HG02610 (cell line): Measurements from ENCODE around the gene PRKG1.
"Not testable (repeated sequence)": the region's sequence is repeated elsewhere in the genome, so short reads cannot be mapped to it uniquely, and the experiment has no call there.

Experiments
- ATAC-seq: cut with Tn5 transposase; IDR thresholded peaks from one replicate; pipeline ENCODE4 v1.9.1; 2021; ENCODE audit warnings: mild to moderate bottlenecking, moderate library complexity; ENCODE audit not compliant: unreplicated experiment

Gene PRKG1

DNA sequence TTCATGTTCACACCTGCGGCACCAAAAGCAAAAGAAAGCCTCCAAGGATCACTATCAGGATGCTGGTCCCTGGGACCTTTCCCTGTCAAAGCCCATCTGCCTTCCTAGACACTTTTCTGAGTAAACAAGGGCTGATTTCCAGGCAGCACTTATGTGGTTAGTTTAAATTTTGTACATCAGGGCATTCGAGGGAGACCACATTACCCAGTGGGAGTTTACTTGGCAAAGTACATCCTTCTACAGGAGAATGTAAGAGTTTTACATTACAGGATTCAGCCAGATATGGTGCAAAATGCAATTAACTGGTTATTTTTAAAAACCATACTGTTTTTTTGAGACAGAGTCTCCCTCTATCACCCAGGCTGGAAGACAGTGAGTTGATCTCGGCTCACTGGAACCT, 493.0 kb downstream of the PRKG1 start:
- no peak for ATAC-seq

DNA sequence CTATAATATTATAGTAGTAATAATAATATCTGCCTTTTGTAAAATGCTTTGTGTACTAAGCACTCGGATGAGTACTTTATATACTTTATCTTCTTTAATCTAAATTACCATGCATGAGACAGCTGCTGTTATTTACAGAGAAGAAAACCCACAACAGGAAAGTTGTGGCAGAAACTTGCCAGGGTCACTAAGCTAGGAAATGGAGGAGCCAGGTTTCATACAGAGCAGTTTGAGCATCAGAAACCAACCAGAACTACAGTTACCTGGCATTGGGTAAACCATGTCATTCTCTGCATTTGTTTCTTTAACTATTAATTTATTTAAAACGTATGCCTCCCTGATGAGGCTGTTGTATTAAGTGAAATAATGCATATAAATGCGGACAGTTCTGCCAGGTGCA, 495.2 kb downstream of the PRKG1 start:
- no peak for ATAC-seq

- ATAC-seq, result no peak
These were observed 500.2 kb downstream of the PRKG1 start for GRCh38 chr10:51574248-51575048.

GRCh38 chr10:51581196-51581595, 506.9 kb downstream of the PRKG1 start:
- not testable (repeated sequence) for ATAC-seq

- no peak for ATAC-seq
These were observed 509.7 kb downstream of the PRKG1 start for GRCh38 chr10:51583976-51584375.

DNA sequence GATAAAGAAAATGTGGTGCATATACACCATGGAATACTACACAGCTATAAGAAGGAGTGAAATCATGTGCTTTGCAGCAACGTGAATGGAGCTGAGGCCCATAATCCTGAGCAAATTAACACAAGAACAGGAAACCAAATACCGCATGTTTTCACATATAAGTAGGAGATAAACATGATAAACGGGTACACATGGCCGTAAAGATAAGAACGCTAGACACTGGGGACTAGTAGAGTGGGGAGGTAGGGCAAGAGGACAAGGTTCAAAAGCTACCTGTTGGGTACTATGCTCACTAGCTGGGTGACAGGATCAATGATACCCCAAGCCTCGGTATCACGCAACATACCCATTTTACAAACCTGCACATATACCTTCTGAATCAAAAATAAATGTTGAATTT, 511.5 kb downstream of the PRKG1 start:
- ATAC-seq, result no peak

DNA sequence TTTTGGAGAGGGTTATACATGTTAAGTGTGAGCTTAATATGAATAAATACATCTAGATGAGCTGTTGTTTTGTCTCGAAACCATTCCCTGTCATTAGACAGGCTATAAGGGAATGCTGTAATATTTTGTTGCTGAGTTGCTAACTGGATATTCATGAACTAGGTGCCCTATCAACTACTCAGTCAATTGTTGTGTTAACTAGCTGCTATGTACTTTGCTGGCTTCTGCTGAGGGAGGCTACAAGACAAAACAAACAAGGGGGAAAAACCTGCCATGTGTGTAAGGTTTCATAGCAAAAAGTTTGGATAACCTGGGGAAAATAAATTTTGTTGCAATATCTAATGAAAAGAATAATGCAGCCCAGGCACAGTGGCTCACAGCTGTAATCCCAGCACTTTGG, 514.7 kb downstream of the PRKG1 start:
- no peak for ATAC-seq

- ATAC-seq, result no peak
These were observed 516.5 kb downstream of the PRKG1 start for GRCh38 chr10:51590818-51591217.

- ATAC-seq, result no peak
These were observed 522.4 kb downstream of the PRKG1 start for GRCh38 chr10:51596695-51597094.

DNA sequence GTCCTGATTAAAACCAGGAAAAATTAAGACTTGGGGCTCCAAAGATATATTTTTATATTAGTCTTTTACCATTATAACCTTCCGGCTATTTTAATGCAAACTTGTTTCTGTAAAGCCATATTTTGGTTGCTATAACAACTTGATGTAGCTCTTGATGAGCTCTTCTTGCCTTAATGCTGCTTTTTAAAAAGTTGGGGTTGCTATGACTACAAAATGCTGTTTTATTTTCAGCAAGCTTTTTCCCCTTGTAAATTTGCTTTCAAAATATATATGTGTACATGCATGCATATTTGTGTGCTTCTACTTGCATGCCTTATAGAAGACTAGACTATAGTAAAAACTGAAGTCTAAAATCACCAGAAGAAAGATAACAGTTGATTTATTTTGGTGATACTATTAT, 525.4 kb downstream of the PRKG1 start:
- ATAC-seq, result no peak

DNA sequence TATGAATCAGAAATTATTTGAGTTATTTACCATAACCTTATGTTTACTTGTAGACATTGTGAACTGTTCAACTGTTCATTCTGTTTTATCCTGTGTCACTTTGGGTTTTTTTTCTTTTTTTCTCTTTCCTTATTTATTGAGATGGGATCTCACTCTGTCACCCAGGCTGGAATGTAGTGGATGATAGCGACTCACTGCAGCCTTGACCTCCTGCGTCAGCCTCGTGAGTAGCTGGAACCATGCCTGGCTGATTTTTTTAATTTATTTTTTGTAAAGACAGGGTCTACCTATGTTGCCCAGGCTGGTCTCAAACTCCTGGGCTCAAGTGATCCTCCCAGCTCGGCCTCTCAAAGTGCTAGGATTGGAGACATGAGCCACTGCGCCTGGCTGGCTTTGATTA, 528.0 kb downstream of the PRKG1 start:
- ATAC-seq, result no peak

GRCh38 chr10:51604579-51604978, 530.3 kb downstream of the PRKG1 start:
- no peak for ATAC-seq

- ATAC-seq, result no peak
These were observed 532.7 kb downstream of the PRKG1 start for GRCh38 chr10:51606825-51607462.

DNA sequence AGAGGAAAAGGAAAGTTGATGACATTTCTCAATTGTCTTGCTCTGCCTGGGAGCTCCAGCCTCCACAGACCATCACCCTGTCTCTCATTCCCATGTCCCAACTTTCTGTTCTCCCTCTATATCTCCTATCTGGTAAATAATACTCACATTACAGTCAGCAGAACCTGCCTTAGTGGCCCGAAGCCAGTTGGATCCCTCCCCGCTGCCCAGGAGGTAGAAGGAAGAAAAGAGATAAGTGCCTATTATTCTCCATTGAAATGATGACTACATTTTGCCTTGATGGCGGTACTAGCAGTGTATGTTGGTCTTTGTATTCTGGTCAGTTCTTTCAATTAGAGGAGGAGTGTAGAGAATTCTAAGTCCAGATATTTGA, 533.2 kb downstream of the PRKG1 start:
- no peak for ATAC-seq

GRCh38 chr10:51608211-51608610, 533.9 kb downstream of the PRKG1 start:
- ATAC-seq, result no peak

DNA sequence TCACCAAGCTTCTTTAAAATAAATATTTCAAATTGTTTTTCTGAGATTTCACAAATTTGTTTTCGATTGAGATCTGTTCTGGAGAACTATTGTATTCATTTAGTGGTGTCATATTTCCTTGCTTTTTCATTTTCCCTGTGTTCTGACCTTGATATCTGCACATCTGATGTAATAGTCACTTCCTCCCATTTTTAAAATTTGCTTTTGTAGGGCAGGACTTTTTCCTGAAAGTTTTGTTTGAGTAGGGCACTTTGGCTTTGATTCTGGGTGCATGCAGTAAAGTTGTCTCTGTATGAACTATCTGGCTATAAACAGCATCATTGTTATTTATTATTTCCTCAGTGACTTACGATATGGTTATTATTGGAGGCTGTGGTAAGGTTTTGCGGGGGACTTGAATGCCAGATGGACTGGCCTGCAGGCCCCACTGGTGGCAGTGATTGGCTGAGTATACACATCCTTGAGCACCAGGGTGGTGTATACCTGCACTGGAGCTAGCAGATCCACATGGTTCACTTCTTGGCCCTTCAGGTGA, 541.5 kb downstream of the PRKG1 start:
- no peak for ATAC-seq

DNA sequence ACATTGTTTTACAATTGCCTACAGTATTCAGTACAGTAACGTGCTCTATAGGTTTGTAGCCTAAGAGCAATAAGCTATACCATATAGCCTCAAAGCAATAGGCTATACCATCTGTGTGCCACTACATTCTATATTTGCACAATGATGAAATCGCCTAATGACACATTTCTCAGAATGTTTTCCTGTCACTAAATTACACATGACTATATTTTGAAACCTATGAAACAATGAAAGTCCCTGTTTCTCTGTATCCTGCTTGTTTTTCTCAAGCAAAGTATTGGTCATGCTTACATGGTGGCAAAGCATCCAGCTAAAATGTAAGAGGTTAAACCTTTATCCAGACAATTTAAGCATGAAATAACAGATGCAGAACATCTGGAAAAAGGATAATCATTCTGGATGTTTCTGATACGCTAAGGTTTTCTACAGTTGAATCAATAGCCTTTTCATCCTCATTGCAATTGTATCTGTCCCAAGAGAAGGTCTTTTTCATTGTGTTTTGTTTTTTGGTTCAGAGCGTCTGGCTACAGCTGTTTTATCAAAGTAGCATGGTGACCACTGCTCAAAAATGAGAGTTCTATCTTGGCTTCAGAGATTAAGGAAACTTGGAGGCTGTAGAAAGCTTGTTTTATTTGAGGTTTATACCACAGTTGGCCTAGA, 543.4 kb downstream of the PRKG1 start:
- ATAC-seq, result peak; percentile 45

DNA sequence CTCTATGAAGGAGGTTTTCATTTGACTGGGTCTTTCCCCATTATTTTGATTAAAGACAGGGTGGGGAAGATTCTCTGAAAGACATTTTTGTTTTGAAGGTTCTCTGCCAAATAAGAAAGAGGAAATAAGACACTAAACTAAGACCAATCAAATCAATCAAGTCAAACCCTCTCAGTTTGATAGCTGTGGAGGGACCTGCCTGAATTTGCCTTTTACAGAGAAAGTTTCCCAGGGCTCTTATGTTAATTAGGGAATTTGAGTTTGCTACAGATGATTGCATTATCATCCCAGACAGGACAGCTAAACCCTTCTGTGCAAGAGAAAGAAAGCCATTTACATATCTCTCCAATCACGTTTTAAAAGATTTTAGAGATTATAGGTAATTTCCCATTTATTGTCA, 545.1 kb downstream of the PRKG1 start:
- peak; percentile 60 for ATAC-seq

GRCh38 chr10:51620131-51620530, 545.8 kb downstream of the PRKG1 start:
- ATAC-seq, result peak; percentile 58

GRCh38 chr10:51624013-51624412, 549.7 kb downstream of the PRKG1 start:
- no peak for ATAC-seq

DNA sequence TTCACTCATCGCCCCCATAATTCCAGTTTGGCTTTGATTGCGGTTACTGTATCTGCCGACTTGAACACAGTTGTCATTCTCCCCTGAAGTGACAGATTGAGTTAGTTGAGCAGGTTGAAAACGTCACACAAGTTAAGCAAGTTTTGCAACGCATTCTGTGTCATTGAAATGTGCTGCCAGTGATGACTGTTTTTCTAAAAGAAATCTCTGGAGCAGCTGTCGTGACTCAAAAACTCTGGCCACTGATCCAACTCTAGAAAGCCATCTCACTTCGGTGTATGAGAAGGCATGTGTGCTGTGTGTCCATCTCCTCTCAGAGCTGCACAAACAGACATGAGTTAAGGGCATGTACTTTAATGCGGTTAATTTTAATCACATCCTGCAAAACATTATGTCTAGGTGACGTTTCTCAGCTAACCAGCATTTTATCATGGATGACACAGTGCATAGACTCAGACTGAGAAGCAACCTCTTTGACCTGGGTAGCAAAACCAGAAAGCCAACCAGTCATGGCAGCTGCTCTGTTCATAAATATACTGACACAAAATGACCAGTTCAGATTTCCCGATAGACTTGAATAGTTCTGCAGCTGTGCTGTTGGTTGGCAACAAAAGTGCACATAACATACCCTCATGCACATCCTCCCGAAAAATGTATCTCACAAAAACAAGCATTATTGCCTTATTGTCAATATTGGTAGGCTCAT, 555.8 kb downstream of the PRKG1 start:
- ATAC-seq, result no peak
